Amygdala (tissue), 56 donors: ENCODE results near the gene BAZ1A.
A peak's percentile ranks its signal among the peaks of the same experiment; 100 is the strongest.

Experiments
- DNase-seq, 56 donors: peaks; one replicate each; lab custom pipeline; 2025; lab: John Stamatoyannopoulos, UW

The BAZ1A gene

DNA sequence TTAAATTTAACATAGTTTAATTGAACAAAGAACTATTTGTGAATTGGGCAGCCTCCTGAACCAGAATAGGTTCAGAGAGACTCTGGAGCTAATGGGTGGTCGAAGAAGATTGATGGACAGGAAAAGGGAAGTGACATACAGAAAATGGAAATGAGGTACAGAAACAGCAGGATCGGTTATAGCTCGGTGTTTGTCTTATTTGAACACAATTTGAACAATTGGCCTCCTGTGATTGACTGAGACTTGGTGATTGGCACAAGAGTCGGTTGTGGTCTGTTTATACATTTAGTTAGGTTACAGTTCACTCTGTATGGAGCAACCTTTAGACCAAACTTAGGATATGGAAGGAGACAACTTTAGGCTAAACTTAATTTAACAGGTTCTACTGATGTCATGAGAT, 142.4 kb downstream of the BAZ1A start:
- DNase-seq, result no peak

DNA sequence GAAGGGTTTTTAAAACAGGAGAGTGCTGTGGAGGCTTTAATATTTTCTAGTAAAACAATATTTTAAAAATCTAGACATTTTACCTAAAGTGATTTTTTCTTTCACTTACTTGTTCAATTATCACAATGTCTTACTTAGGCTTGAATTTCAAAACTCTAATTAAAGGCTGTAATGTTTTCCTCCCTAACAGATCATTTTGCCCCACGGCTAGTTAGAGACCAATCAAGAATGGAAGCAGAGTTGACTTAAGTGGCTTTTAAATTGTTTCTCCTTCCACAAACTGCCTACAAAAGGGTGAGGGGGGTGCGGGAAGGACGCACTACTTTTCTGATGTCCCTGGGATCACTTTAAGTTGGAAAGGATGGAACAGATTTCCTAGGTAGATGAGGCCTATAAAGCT, 151.3 kb downstream of the BAZ1A start:
- DNase-seq, result no peak

DNA sequence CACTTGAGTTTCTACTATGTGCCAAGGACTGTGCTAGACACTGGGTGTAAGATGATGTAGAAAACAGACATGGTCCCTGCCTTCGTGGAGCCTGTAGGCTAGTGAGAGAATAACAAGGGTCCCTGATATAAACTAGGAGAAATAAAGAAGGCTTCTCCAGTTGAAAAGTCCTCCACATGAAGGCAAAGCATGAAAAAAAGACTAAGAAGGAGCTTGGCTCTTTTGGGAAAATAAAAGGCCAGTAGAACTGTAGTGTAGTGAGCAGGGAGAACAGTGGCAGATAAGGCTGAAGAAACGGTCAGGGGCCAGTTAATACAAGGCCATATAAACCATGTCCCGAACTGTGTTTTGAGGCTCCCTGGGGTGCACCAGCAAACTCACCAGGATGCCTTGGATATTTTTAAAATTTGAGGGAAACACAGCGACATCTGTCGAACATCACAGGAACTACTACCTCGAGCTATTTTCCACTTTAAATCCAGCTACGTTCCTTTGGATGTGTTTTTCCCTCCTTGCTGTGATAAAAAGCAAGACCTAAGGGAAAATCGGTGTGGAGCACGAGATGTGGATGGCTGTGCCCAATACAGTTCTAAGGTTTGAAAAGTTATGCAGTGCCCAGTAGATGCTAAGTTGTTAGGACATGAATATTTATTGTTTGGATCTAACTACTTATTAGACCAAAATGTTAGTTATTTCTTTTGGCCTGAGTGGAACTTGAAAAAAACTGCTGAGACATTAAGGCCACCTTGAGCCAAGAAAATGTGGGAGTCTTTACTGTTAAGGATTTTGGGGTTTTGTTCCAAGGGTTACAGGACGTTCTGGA, 152.2 kb downstream of the BAZ1A start:
- peak in 37 of 56 donors; percentile 3 to 79 (median 24) for DNase-seq

DNA sequence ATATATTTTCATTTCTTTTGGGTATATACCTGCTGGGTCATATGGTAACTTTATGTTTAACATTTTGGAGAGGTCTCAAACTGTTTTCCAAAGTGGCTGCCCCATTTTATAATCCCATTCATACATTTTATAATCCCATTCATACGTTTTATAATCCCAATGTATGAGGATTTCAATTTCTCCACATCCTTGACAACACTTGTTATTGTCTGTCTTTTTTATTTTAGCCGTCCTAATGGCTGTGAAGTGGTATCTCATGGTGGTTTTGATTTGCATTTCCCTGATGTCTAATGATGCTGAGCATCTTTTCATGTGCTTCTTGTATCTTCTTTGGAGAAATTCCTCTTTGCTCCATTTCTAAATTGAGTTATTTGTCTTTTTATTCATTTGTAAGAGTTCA, 154.0 kb downstream of the BAZ1A start:
- DNase-seq, result no peak

DNA sequence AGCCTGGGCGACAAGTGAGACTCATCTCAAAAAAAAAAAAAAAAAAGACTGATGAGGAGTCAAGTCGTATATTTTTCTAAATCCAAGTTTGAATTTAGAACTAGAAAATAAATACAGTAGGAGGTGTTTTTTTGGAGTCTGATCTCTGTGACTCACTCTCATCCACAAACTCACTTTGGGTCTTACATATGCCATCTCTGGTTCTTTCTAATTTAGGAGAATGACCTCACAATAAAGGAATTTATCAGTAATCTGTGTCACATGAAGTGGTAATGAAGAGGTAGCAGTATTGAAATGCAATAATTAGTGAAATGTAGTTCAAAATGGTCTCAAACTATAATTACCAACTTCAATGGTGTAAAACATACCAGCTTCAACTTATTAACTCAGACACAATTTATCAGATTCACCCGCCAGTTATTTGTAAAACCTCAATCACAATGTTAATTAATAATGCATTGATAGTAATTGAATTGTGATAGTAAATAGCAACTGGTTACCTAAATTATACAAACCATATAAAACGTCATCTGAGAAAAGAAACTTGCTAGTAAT, 156.3 kb downstream of the BAZ1A start:
- DNase-seq, result no peak

DNA sequence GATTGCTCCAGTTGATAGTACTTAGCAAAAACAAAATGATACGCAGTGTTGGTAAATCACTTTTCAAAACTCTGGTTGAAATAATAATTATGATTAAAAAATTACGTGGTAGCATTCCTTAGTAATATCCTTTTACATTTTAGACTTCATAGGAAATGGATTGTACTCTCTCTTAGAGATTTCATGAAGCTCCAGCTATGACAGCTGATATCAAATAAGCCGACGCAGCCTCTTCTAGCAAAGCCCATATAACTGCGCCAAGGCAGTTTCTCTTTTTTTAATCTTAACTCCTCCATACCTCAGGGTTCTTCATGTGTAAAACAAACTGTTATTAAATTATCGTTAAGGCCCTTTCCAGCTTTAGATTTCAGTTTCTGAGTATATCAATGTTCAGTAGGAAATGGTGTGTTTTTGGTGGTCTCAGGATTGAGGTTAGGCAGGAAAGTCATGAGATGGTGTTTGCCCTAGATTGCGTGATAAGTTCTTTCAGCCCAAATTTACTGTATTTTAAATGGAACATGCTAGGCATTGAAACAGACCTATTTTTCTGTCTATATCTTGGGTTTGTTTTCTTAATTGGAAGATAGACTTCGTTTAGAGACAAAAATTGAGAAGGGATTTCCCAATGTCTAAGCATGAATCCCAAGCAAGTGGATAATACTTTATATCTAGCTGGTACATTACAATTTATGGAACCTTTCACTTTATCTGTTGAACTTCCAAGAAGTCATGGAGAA, 159.9 kb downstream of the BAZ1A start:
- peak in 1 of 56 donors; percentile 7 for DNase-seq

DNA sequence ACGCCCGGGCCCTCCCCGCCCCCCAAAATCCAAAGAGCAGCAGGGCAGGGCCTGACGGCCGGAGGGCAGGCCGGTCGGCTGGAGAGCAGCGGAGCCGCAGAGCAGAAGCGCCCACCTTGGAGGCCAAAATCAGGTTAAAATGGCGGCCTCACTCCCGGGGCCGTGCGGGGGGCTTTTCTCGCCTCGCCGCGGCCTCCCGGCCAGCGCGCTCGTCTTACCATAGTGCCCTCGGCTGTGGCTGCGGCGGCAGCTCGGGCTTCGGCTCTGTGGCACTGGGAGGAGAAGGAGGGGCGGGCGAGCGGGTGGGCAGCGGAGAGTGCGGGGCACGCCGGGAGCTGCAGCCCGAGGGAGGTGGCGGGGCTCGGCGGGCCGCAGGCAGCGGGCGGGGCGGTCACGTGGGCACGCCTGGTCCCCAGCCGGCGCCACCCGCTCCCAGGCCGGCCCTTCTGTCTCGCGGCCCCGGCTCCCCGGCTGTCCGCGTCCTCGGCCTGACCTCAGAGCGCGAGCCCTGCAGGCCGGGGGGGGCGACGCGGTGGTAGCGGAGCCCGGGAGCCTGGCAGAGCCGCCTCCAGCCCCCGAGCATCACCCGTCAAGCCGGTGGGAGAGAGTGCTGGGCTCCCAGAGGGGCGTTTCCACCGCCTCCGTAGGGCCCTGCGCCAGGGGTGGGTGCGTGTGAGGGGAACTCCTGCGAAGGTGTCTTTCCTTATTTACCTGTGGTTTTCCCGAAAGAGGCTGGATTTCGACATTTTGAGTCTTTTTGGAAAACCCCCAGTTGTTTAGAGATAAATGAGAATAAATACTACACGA, 160.6 kb downstream of the BAZ1A start, which contains the start of gene CFL2:
Gene CFL2 (minus strand): TSS at position 274 of the 807 bp plus-strand sequence. CDS start 53 bp downstream, at position 221.
- peak; percentile 33 to 95 (median 84) for DNase-seq

DNA sequence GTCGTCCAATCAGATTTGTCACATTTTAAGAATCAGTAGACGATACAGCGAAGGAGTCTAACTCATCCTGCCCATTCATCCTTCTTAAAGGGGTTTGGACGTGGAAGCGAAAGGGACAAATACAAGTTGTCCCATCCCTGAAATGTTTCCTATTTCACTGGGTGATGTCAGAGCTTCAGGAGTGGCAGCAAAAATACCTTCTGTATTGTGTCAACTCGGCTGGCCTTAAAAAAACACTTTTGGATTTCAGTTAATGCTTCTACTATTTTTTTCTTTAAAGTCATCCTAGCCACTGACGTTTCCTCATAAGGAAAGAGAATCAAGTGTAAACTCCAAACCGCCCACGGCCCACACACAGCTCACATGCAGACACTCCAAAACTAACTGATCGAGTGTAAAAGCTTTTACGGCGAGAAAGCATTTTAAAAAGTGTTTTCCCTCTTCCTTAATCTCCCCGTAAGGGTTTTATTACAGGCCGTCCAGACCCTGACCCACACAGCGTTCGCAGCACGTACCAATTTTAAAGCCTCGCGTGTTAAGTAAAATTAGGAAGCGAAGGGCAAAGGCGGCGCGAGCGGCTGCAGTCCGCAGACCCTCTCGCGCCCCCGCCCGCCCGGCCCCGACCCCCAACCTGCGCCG, 161.4 kb downstream of the BAZ1A start:
- DNase-seq, result peak in 21 of 56 donors; percentile 7 to 67 (median 34)

DNA sequence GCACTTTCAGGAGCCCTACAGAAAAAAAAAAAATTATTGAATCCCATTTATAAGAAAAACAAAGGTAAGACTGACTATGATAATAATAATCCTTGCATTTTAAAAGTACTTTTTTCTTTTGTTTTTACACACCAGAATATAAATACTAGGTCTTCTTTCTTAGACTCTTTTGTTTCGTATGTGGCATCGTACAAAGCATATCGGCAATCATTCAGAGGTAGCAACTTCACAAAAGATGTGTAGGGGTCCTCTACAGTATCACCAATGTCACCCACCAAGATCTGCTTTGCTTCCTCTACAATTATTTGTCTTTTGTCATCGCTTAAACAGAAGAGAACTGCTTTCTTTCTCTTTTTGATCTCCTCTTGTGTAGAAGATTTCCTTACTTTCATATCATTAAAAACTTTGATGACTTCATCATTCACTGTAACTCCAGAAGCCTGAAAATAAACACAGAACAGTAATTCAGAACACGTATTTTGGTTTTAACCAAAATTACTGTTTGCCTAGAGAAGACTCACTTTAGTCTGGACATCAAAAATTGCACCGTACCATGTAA, 162.0 kb downstream of the BAZ1A start:
- DNase-seq, result no peak

DNA sequence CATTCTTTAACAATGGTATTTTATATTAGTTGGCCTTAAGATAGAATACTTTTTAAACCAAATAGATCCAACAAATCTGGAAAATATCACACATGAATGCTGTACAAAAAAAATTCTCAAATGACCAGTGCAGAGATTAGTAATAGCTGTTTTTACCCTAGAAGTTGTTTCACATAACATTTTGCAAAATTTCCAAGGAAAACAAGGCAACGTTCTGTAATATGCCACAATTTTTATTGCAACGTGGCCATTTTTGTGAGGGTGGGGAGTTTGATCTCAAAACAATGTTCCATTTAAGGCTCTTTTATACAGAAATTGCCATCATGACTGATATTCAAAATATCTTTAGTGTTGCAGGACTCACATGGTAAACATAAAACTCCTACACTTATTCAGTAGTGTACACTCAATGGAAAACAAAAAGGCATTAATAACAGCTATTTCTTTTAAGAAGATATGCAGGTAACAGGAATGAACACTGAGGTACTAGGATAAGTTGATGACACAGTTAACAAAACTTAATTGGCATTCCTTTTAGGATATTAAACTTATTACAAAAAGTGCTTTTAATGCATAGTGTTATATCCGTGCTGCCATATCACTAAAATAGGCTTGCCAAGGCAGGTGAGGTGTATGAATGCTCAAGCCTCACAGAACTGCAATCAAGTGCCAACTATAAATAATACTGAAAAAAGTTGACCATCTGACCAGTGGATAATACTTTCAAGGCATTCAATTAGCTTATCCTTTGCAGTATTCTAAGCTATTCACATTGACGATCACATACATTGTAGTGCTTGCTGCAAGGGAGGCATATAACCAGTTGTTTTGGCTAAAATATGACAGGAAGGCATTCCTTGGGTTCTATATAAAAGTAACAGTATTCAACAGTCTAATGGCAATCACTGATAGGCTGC, 163.1 kb downstream of the BAZ1A start:
- no peak for DNase-seq

DNA sequence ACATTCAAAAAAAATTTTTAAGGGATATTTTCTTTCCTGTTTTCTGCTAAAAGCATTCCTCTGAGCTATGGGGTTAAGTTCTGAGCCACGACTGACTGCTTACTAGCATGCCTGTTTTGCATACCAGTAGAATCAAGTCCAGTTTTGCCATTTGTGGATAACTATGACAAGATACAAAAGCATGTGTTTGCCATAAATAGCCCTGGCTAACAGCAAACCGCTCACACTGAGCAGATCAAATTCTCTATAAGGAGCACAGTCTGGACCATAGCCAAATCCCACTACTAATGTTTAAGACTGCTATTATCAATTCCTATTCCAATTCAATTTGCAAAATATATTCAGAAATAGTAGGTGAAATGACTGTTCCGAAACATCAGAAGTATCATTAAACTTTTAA, 164.0 kb downstream of the BAZ1A start:
- peak in 10 of 56 donors; percentile 12 to 53 (median 28) for DNase-seq

DNA sequence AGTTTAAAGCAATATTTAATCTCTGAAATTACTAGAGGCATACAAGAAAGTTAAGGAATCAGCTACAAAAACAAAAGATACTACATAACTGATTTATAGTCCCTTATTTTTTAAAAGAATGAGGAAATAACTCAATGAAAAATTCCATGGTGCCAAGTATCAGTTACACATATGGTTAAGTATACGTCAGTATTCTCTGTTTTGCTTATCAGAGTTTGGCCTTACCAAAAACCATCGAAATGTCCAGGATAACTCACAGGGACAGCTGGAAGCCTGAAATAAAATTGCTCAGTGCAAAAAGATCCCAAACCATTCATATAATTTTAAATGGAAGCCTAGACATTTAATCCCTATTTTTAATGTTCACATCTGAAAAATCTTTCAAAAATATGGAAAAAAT, 164.4 kb downstream of the BAZ1A start:
- no peak for DNase-seq

DNA sequence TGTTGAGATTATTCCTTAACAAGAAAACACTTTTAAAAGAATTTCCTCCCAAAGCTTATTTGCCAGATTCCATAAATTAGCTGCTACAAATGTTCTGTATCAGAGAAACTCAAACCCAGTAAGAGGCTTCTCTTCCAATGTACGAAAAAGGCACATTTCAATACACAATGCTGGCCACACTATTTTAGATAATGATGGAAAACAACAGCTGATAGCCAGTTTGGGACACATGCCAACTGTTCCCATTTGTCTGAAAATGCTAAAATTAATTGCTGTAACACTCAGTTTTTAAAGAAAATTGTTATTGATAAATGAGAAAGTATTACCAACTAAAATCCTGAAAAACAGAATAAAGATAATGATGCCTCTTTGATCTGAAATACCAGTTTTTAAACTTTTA, 165.2 kb downstream of the BAZ1A start:
- peak in 1 of 56 donors; percentile 56 for DNase-seq

DNA sequence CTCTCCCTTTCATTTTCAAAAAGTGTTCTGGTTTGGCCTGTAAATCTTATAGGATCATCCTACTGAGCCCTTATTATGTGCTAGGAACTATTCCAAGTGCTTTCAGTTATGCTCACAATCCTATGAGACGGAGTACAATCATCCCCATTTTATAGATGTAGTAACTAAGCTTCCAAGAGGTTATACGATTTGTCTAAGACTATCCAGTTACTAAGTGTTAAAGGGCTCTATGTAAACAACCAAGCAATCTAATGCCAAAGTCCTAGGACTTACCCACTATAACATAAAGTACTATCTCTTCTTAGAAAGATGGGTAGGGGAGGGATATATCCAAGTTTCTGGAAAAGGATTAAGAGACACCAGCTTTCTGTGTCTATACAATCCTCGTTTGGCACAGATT, 167.4 kb downstream of the BAZ1A start:
- no peak for DNase-seq
